A549 (cell line): ENCODE data around the gene PAX8.

Source experiments
- CBX8 ChIP-seq: fragments of 200-600 bp; sonication (generic); IDR thresholded peaks from 2 replicates; pipeline ENCODE4 v1.6.1; 2016
- CTCF ChIP-seq: fragments of >200 bp; sonication (Bioruptor Twin); formaldehyde crosslinking; IDR thresholded peaks from 3 replicates; pipeline ENCODE4 v1.5.1; 2016
- POLR2A ChIP-seq: IDR thresholded peaks from 2 replicates; pipeline ENCODE4 v1.6.1; 2012; ENCODE audit warnings: mild to moderate bottlenecking, low read length
- SMC3 ChIP-seq: fragments of >200 bp; sonication (Bioruptor Twin); formaldehyde crosslinking; IDR thresholded peaks from 3 replicates; pipeline ENCODE4 v1.6.1; 2018; ENCODE audit warnings: inconsistent platforms

- no peak for TF ChIP-seq CTCF
- TF ChIP-seq SMC3 = no peak
- no peak for TF ChIP-seq POLR2A
- TF ChIP-seq CBX8 = no peak
These were observed 53.2 kb downstream of the PAX8 start for GRCh38 chr2:113225263-113226259.
